Activated CD8-positive, alpha-beta T cell treated with anti-CD3 and anti-CD28 coated beads for 36 hours (primary cell): ENCODE data around the gene CENPP. TPM values are rescaled to one million over a fixed set of nuclear protein-coding genes. Genes with fewer than 3 reads are reported as not detected.

Source experiments
- ATAC-seq: fragments of 200-7000 bp; cut with Tn5 transposase; one replicate; pipeline ENCODE4 v1.10.0; 2021; ENCODE audit warnings: mild to moderate bottlenecking, moderate library complexity
- CTCF ChIA-PET: fragments of 350-600 bp; sonication (Branson Sonifier 250); formaldehyde crosslinking; loops from one replicate; lab custom pipeline; 2021; ENCODE audit warnings: antibody characterized with exemption; lab: Charles Lee
- POLR2A ChIA-PET: fragments of 350-600 bp; sonication (Branson Sonifier 250); formaldehyde crosslinking; loops from one replicate; lab custom pipeline; 2021; ENCODE audit warnings: antibody characterized with exemption; lab: Charles Lee
- DNase-seq: peaks from one replicate; pipeline ENCODE4 v3.0.0-alpha.2; 2020
- H3K27ac Mint-ChIP-seq: one replicate; pipeline ENCODE4 v1.8.0; 2021; ENCODE audit warnings: mild to moderate bottlenecking, mixed read lengths
- H3K27me3 Mint-ChIP-seq: one replicate; pipeline ENCODE4 v1.8.0; 2021; ENCODE audit warnings: mixed read lengths
- H3K36me3 Mint-ChIP-seq: one replicate; pipeline ENCODE4 v1.8.0; 2021; ENCODE audit warnings: low read depth, mixed read lengths
- H3K4me1 Mint-ChIP-seq: one replicate; pipeline ENCODE4 v1.8.0; 2021; ENCODE audit warnings: low read depth, mixed read lengths
- H3K4me3 Mint-ChIP-seq: one replicate; pipeline ENCODE4 v1.8.0; 2021; ENCODE audit warnings: mild to moderate bottlenecking, moderate library complexity, mixed read lengths
- H3K9me3 Mint-ChIP-seq: one replicate; pipeline ENCODE4 v1.8.0; 2021; ENCODE audit warnings: mixed read lengths
- CTCF ChIP-seq: fragments of 200-600 bp; IDR thresholded peaks from one replicate; pipeline ENCODE4 v1.8.0; 2022; ENCODE audit warnings: antibody characterized with exemption, mild to moderate bottlenecking
- intact Hi-C: fragments of 100-400 bp; cut with micrococcal nuclease; formaldehyde crosslinking; loops from one replicate; pipeline ENCODE4 v1.10.0; 2022
- total RNA-seq, 2 experiments: library from RNA; stranded (reverse); gene quantifications; one replicate each; pipeline ENCODE4 v1.2.3, GENCODE V29; 2021

The CENPP gene
- total RNA-seq, 2 experiments from 2014 or later = 22.5 to 28.7 TPM

- Mint-ChIP-seq H3K9me3 (no peaks in the 10 kb centered on the region), H3K27me3 (no peaks in the 10 kb centered on the region), H3K27ac (no peak overlapping the region), H3K4me3 (no peak overlapping the region), H3K36me3 (no peaks in the 10 kb centered on the region), H3K4me1 (no peaks in the 10 kb centered on the region)
- ATAC-seq (no peak), DNase-seq (no peak)
- ChIA-PET POLR2A (no interaction called here), CTCF (no interaction called here)
- no peak for TF ChIP-seq CTCF
- intact Hi-C loops = no loop called here
These were observed 163.2 kb downstream of the CENPP start for GRCh38 chr9:92488681-92489550.

- Mint-ChIP-seq H3K4me3 (no peak overlapping the region), H3K9me3 (no peaks in the 10 kb centered on the region), H3K27ac (no peak overlapping the region), H3K27me3 (no peaks in the 10 kb centered on the region), H3K4me1 (no peaks in the 10 kb centered on the region), H3K36me3 (no peaks in the 10 kb centered on the region)
- no peak for TF ChIP-seq CTCF
- ChIA-PET CTCF (no interaction called here), POLR2A (no interaction called here)
- DNase-seq (no peak), ATAC-seq (no peak)
- intact Hi-C loops = no loop called here
These were observed 167.1 kb downstream of the CENPP start for GRCh38 chr9:92492781-92493401.

GRCh38 chr9:92493749-92494387 lies 168.1 kb downstream of the CENPP start:
- Mint-ChIP-seq H3K4me1 (no peaks in the 10 kb centered on the region), H3K27me3 (no peaks in the 10 kb centered on the region), H3K9me3 (no peaks in the 10 kb centered on the region), H3K4me3 (no peak overlapping the region), H3K27ac (no peak overlapping the region), H3K36me3 (no peaks in the 10 kb centered on the region)
- intact Hi-C loops = no loop called here
- ATAC-seq = no peak
- DNase-seq = no peak
- no peak for TF ChIP-seq CTCF
- ChIA-PET POLR2A (no interaction called here), CTCF (no interaction called here)

GRCh38 chr9:92494856-92495255 lies 169.1 kb downstream of the CENPP start:
- H3K4me1 Mint-ChIP-seq = no peaks in the 10 kb centered on the region
- no peaks in the 10 kb centered on the region for H3K36me3 Mint-ChIP-seq
- ATAC-seq = no peak
- CTCF ChIA-PET = no interaction called here
- no peak for DNase-seq
- POLR2A ChIA-PET = no interaction called here
- TF ChIP-seq CTCF = no peak
- intact Hi-C loops = no loop called here
- no peaks in the 10 kb centered on the region for H3K9me3 Mint-ChIP-seq
- no peaks in the 10 kb centered on the region for H3K27me3 Mint-ChIP-seq
- no peak overlapping the region for H3K4me3 Mint-ChIP-seq
- no peak overlapping the region for H3K27ac Mint-ChIP-seq
